Pons (tissue), 1 donor: ENCODE results near the gene DCTN5.
"Not testable (repeated sequence)": the region's sequence is repeated elsewhere in the genome, so short reads cannot be mapped to it uniquely, and the experiment has no call there.

Experiments
- DNase-seq: peaks from one replicate; pipeline ENCODE4 v3.0.0-alpha.2; 2016; ENCODE audit warnings: low spot score

The DCTN5 gene

GRCh38 chr16:23694265-23694643 lies 53.0 kb downstream of the DCTN5 start:
- DNase-seq = no peak

GRCh38 chr16:23694644-23695373 lies 53.5 kb downstream of the DCTN5 start:
- DNase-seq = no peak

GRCh38 chr16:23695756-23696155 lies 54.5 kb downstream of the DCTN5 start:
- DNase-seq = no peak

- no peak for DNase-seq
Measured at GRCh38 chr16:23699100-23699499, 57.8 kb downstream of the DCTN5 start.

GRCh38 chr16:23700093-23700492 lies 58.8 kb downstream of the DCTN5 start:
- no peak for DNase-seq

GRCh38 chr16:23700509-23700908 lies 59.2 kb downstream of the DCTN5 start:
- no peak for DNase-seq

- DNase-seq = no peak
Measured at GRCh38 chr16:23701045-23701444, 59.8 kb downstream of the DCTN5 start.

- DNase-seq = no peak
Measured at GRCh38 chr16:23702951-23703350, 61.7 kb downstream of the DCTN5 start.

- DNase-seq = no peak
Measured at GRCh38 chr16:23704772-23705516, 63.7 kb downstream of the DCTN5 start.

- no peak for DNase-seq
Measured at GRCh38 chr16:23705517-23705902, 64.2 kb downstream of the DCTN5 start.

- no peak for DNase-seq
Measured at GRCh38 chr16:23706439-23706838, 65.2 kb downstream of the DCTN5 start.

- no peak for DNase-seq
Measured at GRCh38 chr16:23709536-23709935, 68.3 kb downstream of the DCTN5 start.

GRCh38 chr16:23710008-23710407 lies 68.7 kb downstream of the DCTN5 start:
- DNase-seq = no peak

GRCh38 chr16:23710504-23710903 lies 69.2 kb downstream of the DCTN5 start:
- no peak for DNase-seq

- no peak for DNase-seq
Measured at GRCh38 chr16:23711785-23712184, 70.5 kb downstream of the DCTN5 start.

GRCh38 chr16:23712976-23713375 lies 71.7 kb downstream of the DCTN5 start, which contains the start of gene ERN2:
Gene ERN2, minus strand, starts transcription at chr16:23713222. Its CDS starts 35 bp downstream, at chr16:23713187.
- no peak for DNase-seq

- no peak for DNase-seq
Measured at GRCh38 chr16:23716484-23716883, 75.2 kb downstream of the DCTN5 start.

GRCh38 chr16:23722613-23723240 lies 81.5 kb downstream of the DCTN5 start:
- not testable (repeated sequence) for DNase-seq

GRCh38 chr16:23724096-23724784 lies 83.0 kb downstream of the DCTN5 start:
- DNase-seq = no peak

- no peak for DNase-seq
Measured at GRCh38 chr16:23724785-23725131, 83.5 kb downstream of the DCTN5 start.

GRCh38 chr16:23726710-23727109 lies 85.4 kb downstream of the DCTN5 start:
- DNase-seq = no peak
